Fibroblast of lung (primary cell): ENCODE results near the gene RAPGEF2. TPM values are rescaled to one million over a fixed set of nuclear protein-coding genes. Genes with fewer than 3 reads are reported as not detected.

Experiments
- DNase-seq, 2 donors: peaks; one replicate each; pipeline versions ENCODE4 v3.0.0 to v3.0.0-alpha.2; 2010; ENCODE audit warnings: low read depth in 2 of 2
- H2AFZ ChIP-seq: 2 replicates; pipeline ENCODE4 v1.5.1; 2012; ENCODE audit warnings: low read length, control low read depth, inconsistent platforms
- H3K27ac ChIP-seq: 2 replicates; pipeline ENCODE4 v1.5.1; 2011; ENCODE audit warnings: low read length, control low read depth; ENCODE audit not compliant: insufficient read depth
- H3K27me3 ChIP-seq: 2 replicates; pipeline ENCODE4 v1.5.1; 2011; ENCODE audit warnings: mild to moderate bottlenecking, low read length; ENCODE audit not compliant: control insufficient read depth, insufficient read depth
- H3K36me3 ChIP-seq: 2 replicates; pipeline ENCODE4 v1.5.1; 2011; ENCODE audit warnings: low read length; ENCODE audit not compliant: control insufficient read depth, insufficient read depth
- H3K4me1 ChIP-seq: 2 replicates; pipeline ENCODE4 v1.5.1; 2011; ENCODE audit warnings: low read length; ENCODE audit not compliant: control insufficient read depth, insufficient read depth; ENCODE audit errors: extremely low read depth
- H3K4me2 ChIP-seq: 2 replicates; pipeline ENCODE4 v1.5.1; 2011; ENCODE audit warnings: low read length, control low read depth; ENCODE audit not compliant: insufficient read depth; ENCODE audit errors: extremely low read depth
- H3K4me3 ChIP-seq, 4 experiments: fragments of 200-600 bp in 1 of 4; sonication (generic) in 1 of 4; replicated peaks in 1 of 4; 2 replicates each; pipeline ENCODE4 v1.5.1; 2011 to 2016; ENCODE audit warnings: low read length in 4 of 4, low read depth in 3 of 4, mild to moderate bottlenecking in 3 of 4, control low read depth in 2 of 4, inconsistent platforms in 1 of 4, mixed read lengths in 1 of 4; ENCODE audit not compliant: insufficient read depth in 1 of 4; ENCODE audit errors: control extremely low read depth in 1 of 4
- H3K79me2 ChIP-seq: 2 replicates; pipeline ENCODE4 v1.5.1; 2012; ENCODE audit warnings: mild to moderate bottlenecking, low read length, inconsistent platforms; ENCODE audit not compliant: control insufficient read depth, insufficient read depth
- H3K9ac ChIP-seq: 2 replicates; pipeline ENCODE4 v1.5.1; 2011; ENCODE audit warnings: mild to moderate bottlenecking, low read length, control low read depth; ENCODE audit not compliant: insufficient read depth
- H3K9me3 ChIP-seq: 2 replicates; pipeline ENCODE4 v1.5.1; 2012; ENCODE audit warnings: low read depth, low read length; ENCODE audit not compliant: control insufficient read depth, insufficient read depth
- H4K20me1 ChIP-seq: 2 replicates; pipeline ENCODE4 v1.5.1; 2011; ENCODE audit warnings: low read length; ENCODE audit not compliant: control insufficient read depth, insufficient read depth; ENCODE audit errors: extremely low read depth
- EZH2 ChIP-seq: IDR thresholded peaks from 2 replicates; pipeline ENCODE4 v1.5.1; 2012; ENCODE audit warnings: low read length, control low read depth, mild to moderate bottlenecking; ENCODE audit errors: missing control alignments
- polyA plus RNA-seq, 2 donors: library from polyadenylated mRNA; depleted of rRNA in 1 of 2; stranded (reverse) in 1 of 2; unstranded in 1 of 2; fragments of >200 nt; gene quantifications; 2 replicates each; pipeline ENCODE4 v1.2.1, GENCODE V29; 2011 to 2012; ENCODE audit warnings: missing spikeins in 1 of 2
- total RNA-seq: library from RNA; depleted of rRNA; stranded (reverse); fragments of >200 nt; gene quantifications from 2 replicates; pipeline ENCODE4 v1.2.1, GENCODE V29; 2014
- TF ChIP-seq, protein P1 (sequence below), 2 donors: IDR thresholded peaks in 1 of 2; conservative IDR thresholded peaks in 1 of 2; 1 replicate in 1 of 2; 2 replicates in 1 of 2; pipeline ENCODE4 v1.5.1; 2011 to 2012; ENCODE audit warnings: low read length in 2 of 2, control low read depth in 1 of 2, inconsistent platforms in 1 of 2, low read depth in 1 of 2, mild to moderate bottlenecking in 1 of 2

The RAPGEF2 gene
- total and polyA plus RNA-seq, 2 donors (not counting 1 experiment from before 2014, with no cell fraction given) = 45.5 to 58.5 TPM

DNA sequence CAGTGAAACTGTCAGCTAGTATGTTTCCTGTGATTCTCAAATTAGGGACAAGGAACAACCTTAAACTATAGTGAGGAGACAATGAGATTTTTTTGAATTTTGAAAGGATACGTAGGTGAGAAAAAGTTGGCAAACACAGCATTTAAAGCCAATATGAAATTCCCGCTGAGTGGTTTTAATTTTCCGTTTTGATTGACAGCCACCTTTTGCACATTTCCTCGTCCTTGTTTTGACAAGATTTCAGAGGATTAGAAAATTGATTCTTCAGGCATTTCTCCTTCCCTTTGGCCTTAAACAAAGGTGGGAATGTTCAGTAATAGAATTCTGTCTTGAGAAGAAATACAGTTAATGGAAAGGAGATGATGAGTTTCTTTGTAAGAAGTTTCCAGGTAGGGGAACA, 52.2 kb downstream of the RAPGEF2 start:
- H2AFZ ChIP-seq = no peak overlapping the region
- H4K20me1 ChIP-seq = no peaks in the 10 kb centered on the region
- no peak overlapping the region for H3K4me3 ChIP-seq
- no peaks in the 10 kb centered on the region for H3K27me3 ChIP-seq
- H3K36me3 ChIP-seq = no peaks in the 10 kb centered on the region
- TF ChIP-seq EZH2 = no peak
- TF ChIP-seq, protein P1, sequence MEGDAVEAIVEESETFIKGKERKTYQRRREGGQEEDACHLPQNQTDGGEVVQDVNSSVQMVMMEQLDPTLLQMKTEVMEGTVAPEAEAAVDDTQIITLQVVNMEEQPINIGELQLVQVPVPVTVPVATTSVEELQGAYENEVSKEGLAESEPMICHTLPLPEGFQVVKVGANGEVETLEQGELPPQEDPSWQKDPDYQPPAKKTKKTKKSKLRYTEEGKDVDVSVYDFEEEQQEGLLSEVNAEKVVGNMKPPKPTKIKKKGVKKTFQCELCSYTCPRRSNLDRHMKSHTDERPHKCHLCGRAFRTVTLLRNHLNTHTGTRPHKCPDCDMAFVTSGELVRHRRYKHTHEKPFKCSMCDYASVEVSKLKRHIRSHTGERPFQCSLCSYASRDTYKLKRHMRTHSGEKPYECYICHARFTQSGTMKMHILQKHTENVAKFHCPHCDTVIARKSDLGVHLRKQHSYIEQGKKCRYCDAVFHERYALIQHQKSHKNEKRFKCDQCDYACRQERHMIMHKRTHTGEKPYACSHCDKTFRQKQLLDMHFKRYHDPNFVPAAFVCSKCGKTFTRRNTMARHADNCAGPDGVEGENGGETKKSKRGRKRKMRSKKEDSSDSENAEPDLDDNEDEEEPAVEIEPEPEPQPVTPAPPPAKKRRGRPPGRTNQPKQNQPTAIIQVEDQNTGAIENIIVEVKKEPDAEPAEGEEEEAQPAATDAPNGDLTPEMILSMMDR (conservative IDR thresholded peaks at IDR 0.05 in 1 of 2, IDR thresholded peaks at IDR 0.05 in 1 of 2; ENCODE audit: low read depth in 1 of 2, low read length in 2 of 2) = no peak
- no peak overlapping the region for H3K4me2 ChIP-seq
- H3K27ac ChIP-seq = no peak overlapping the region
- H3K9ac ChIP-seq = no peak overlapping the region
- peaks cover 2% of the 10 kb centered on the region for H3K79me2 ChIP-seq
- no peaks in the 10 kb centered on the region for H3K4me1 ChIP-seq
- no peaks in the 10 kb centered on the region for H3K9me3 ChIP-seq
- no peak for DNase-seq

DNA sequence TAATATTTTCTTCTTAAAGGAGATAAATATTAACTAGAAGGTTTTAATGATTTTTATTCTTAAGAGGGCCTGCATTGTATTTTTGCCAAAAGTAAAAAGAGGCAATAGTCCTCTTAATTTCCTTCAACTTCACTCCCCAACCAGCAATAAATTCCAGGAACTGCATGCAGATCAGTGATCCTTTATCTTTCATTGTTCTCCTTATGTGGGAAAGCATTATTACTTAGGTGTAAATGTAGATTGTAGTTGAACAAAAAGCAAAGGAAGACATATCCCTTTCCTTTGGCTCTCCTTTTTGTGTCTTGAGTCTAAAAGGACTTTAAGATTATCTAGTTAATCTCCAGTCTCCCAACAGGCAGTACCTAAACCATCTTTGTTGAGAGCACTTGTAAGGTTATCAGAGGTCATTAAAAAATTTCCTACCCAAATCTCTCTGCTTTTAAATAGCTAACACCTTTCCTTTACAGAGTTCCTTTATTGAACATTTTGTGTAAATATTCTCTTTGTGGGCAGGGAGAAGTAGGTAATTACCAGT, 55.3 kb downstream of the RAPGEF2 start:
- H2AFZ ChIP-seq = no peak overlapping the region
- no peaks in the 10 kb centered on the region for H3K4me1 ChIP-seq
- no peaks in the 10 kb centered on the region for H3K9me3 ChIP-seq
- H3K4me3 ChIP-seq = no peak overlapping the region
- no peak overlapping the region for H3K27ac ChIP-seq
- no peaks in the 10 kb centered on the region for H3K27me3 ChIP-seq
- H3K4me2 ChIP-seq = no peak overlapping the region
- no peaks in the 10 kb centered on the region for H4K20me1 ChIP-seq
- H3K9ac ChIP-seq = no peak overlapping the region
- TF ChIP-seq, protein P1 (conservative IDR thresholded peaks at IDR 0.05 in 1 of 2, IDR thresholded peaks at IDR 0.05 in 1 of 2; ENCODE audit: low read depth in 1 of 2, low read length in 2 of 2) = no peak
- TF ChIP-seq EZH2 = no peak
- no peak for DNase-seq
- H3K79me2 ChIP-seq = no peaks in the 10 kb centered on the region
- H3K36me3 ChIP-seq = no peaks in the 10 kb centered on the region

DNA sequence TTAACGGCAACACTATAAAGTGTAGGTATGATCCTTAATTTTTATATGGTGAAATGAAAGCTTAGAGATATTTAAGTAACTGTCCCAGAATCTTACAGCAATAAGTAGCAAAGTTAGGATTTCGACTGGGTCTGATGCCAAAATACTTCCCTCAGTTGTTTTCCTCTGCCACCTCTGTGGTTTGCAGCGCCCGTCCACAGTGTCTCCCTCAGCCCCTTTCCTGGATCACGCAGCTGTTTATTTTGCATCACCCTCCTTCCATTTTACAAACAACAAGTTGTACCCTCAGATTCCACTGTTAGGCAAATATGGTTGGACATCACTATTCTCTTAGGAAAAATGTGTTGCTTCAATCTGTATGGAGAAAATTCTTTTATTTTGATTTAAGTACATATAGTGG, 56.1 kb downstream of the RAPGEF2 start:
- Histone ChIP-seq H3K9ac (no peak overlapping the region), H4K20me1 (no peaks in the 10 kb centered on the region), H3K27me3 (no peaks in the 10 kb centered on the region), H3K36me3 (no peaks in the 10 kb centered on the region), H2AFZ (no peak overlapping the region), H3K27ac (no peak overlapping the region), H3K4me3 (no peak overlapping the region), H3K9me3 (no peaks in the 10 kb centered on the region), H3K4me2 (no peak overlapping the region), H3K79me2 (no peaks in the 10 kb centered on the region), H3K4me1 (no peaks in the 10 kb centered on the region)
- DNase-seq = no peak
- TF ChIP-seq, protein P1 (conservative IDR thresholded peaks at IDR 0.05 in 1 of 2, IDR thresholded peaks at IDR 0.05 in 1 of 2; ENCODE audit: low read depth in 1 of 2, low read length in 2 of 2) = no peak
- no peak for TF ChIP-seq EZH2
